Astrocyte of the spinal cord (primary cell): Measurements from ENCODE around the gene SCG3.

ENCODE experiments used
- DNase-seq: peaks from one replicate; pipeline ENCODE4 v3.0.0; 2011; ENCODE audit warnings: low read depth, low spot score
- H3K4me3 ChIP-seq: 2 replicates; pipeline ENCODE4 v1.5.1; 2011; ENCODE audit warnings: low read depth, mild to moderate bottlenecking, low read length, moderate library complexity
- in situ Hi-C: cut with HindIII; loops from 2 replicates; pipeline ENCODE4 v1.10.0; 2017; ENCODE audit warnings: low sequenced_read_pairs
- TF ChIP-seq, protein P1 (sequence below): IDR thresholded peaks from 2 replicates; pipeline ENCODE4 v1.5.1; 2012; ENCODE audit warnings: low read depth, mild to moderate bottlenecking, low read length, inconsistent platforms

SCG3 gene

DNA sequence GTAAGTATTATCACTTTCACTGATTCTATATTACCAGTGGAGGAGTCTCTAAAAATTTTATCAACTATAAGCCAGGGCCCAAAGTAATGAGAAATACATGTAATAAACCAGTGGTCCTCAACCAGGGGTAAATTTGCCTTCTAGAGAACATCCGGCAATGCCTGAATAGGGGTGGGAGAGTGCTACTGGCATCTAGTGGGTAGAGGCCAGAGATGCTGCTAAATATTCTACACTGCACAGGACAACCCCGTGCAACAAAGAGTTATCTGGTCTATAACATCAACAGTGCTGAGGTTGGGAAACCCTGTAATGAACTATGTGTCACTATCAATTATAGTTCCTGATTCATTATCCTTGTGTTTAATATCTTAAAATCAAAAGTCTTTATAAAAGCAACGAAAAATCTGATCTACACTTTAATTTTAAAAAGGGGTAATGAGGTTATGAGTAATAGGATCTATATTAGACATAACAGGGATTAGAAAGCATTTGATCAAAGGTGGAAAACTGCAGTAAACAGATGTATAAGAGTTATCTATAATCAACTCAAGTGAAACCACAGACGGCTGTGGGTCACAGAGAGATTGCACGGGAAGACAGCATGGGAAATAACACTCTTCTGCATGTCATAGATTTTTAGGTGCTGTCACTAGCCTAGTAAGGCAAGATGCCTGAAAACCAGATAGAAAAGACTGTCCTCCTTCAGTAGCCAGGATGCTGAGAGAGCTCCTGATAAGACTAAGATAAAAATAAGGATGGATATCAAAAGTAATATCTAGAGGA, 54.1 kb downstream of the SCG3 start:
- DNase-seq, result no peak

DNA sequence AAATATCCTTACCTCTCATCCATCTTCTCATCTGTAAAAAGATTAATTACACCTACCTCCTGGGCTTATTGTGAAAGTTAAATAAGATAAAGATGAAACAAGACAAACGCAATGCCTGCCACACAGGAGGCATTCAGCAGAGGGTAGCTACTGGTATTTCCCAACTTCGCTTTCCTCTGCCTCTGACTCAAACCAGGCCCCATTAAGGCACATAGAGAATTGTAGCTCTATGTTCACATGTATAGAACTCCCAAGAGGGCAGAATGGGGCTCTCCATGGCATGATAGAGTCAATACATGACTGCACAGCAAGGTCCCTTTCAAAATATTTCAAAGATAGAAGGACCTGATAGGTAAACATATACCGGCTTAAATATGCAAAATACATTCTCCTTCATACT, 54.8 kb downstream of the SCG3 start:
- TF ChIP-seq, protein P1, sequence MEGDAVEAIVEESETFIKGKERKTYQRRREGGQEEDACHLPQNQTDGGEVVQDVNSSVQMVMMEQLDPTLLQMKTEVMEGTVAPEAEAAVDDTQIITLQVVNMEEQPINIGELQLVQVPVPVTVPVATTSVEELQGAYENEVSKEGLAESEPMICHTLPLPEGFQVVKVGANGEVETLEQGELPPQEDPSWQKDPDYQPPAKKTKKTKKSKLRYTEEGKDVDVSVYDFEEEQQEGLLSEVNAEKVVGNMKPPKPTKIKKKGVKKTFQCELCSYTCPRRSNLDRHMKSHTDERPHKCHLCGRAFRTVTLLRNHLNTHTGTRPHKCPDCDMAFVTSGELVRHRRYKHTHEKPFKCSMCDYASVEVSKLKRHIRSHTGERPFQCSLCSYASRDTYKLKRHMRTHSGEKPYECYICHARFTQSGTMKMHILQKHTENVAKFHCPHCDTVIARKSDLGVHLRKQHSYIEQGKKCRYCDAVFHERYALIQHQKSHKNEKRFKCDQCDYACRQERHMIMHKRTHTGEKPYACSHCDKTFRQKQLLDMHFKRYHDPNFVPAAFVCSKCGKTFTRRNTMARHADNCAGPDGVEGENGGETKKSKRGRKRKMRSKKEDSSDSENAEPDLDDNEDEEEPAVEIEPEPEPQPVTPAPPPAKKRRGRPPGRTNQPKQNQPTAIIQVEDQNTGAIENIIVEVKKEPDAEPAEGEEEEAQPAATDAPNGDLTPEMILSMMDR, result no peak
- in situ Hi-C loops, result no loop called here
- no peak overlapping the region for H3K4me3 ChIP-seq
- no peak for DNase-seq

More for the DNA sequence above, 54.1 kb downstream of the SCG3 start:
- no peak overlapping the region for H3K4me3 ChIP-seq
- TF ChIP-seq, protein P1, result no peak
- in situ Hi-C loops, result no loop called here

DNA sequence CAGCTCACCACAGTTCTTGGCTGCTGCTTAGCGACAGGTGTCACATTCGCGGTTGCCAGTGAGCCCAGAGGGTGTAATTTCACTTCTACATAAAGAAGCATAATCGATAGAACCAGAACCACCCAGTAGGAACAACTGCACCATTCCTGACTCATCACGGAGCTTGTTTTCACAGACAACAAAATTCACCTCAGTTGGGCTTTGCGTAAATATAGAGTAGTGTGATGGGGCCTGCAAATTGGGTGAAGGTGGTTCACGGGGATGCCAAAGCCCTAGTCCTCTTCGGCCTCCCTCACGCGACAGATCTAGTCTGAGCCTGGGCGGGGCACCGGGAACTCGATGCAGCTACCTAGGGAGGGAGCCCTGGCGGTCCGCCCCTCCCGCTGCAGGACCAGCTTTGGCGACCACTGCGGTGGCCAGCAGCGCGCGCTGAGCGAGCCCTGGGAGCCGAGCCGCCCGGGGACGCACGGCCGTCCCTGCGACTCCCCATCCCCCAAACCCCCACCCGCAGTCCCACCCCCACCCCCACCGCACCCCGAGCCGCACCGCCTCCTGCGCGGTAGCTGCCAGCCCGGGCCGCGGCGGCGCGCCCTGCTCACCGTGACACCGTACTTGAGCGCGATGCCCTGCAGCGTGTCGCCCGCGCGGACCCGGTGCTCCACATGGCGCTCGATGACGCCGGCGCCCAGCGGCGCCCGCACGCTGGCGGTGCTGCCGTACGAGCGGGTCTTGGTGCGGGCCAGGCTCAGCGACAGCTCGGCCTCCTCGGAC, 55.6 kb downstream of the SCG3 start:
- TF ChIP-seq, protein P1, result no peak
- no peak for DNase-seq
- peak overlapping the region; percentile 53 for H3K4me3 ChIP-seq
- in situ Hi-C loops, result no loop called here

DNA sequence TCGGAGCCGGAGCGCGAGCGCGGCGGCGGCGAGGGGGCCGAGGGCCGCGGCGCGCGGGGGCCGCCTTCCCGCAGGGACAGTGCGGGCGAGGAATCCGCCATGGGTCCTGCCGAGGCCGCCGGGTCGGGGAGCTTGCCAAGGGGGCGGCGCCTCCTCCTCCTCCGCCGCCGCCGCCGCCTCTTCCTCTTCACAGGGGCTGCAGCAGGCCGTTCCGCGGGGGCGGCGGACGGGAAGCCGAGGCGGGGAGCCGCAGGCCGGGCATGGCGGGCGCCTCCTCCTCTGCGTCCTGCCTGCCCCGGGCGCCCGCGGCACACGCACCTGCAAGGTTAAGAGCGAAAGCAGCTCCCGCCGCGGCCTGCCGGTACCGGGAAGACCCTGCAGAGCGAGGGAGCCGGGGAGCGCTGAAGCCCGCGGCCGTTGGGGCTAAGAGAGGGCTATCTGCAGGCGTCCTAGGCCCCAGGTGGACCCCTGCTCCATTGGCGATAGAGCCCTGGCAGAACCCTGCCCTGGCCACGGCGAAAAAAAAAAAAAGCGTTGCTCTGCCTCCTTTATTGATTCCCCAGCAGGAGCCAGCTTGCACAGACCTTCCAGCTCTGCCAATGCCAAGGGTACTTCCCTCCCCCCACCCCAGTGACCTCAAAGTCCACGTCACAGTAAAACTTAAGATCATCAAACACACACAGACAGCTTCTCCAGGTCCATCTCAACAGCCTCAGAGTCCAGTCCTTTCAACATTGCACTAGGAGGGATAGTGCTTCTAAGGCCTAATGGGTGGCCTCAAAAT, 56.4 kb downstream of the SCG3 start, which contains the start of gene LYSMD2:
TSS of gene LYSMD2 (minus strand) at position 134 of the 784 bp plus-strand sequence. CDS start at position 101, 33 bp downstream.
- TF ChIP-seq, protein P1, result no peak
- in situ Hi-C loops, result no loop called here
- peak; percentile 52 for DNase-seq
- H3K4me3 ChIP-seq, result peak within 1 kb of the TSS; percentile 53

DNA sequence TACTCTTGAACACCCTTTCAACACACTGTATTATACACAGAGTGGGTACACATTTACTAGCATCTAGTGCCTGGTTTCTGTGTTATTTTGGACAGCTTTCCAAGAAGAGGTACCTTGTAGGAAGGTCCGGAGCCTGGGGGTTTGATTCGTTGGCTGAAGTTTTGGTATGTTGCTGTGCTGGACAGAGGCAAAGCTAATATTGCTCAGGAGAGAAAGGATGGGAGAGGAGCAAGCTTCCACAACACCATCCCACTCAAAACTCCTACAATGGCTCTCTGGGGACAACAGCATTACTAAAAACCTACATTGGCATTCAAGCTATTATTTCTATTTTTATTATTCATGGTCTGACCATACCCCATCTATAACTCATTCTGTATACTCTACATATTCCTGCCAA, 57.2 kb downstream of the SCG3 start:
- in situ Hi-C loops, result no loop called here
- TF ChIP-seq, protein P1, result no peak
- DNase-seq, result no peak
- no peak overlapping the region for H3K4me3 ChIP-seq

DNA sequence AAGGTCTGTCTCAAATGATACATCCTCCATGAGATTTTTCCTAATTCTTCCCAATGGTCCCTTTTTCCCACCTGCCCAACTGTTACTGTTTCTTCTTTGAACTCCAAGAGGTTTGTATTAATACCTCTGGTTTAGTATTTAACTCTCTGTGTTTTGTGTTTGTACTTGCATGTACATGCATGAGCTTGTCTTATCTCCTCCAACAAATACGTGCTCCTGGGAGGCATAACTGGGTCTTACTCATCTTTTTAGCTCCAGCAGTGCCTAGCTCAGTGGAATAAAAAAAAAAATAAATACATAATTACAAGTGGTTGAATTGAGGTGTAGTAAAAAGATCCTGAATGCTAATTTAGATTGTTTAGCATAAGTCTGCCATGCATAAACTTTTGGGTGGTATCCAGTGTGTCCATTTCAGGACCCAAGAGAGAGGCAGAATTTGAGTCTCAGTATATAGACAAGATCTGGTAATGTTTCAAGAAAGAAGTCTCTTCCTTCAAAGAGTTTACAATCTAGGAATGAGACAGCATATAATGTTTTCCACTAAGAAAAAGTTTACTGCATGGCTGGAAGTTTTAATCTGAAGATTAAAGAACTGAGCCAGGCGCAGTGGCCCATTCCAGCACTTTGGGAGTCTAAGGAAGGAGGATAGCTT, 57.9 kb downstream of the SCG3 start:
- DNase-seq, result no peak
- TF ChIP-seq, protein P1, result no peak
- in situ Hi-C loops, result no loop called here
- H3K4me3 ChIP-seq, result no peak overlapping the region
